Measurements from ENCODE around the gene KDM4B. TPM values are rescaled to one million over a fixed set of nuclear protein-coding genes. Genes with fewer than 3 reads are reported as not detected.

KDM4B gene
- total and polyA plus RNA-seq, 7 donors, result 9.3 to 45.9 (median 29.5) TPM

DNA sequence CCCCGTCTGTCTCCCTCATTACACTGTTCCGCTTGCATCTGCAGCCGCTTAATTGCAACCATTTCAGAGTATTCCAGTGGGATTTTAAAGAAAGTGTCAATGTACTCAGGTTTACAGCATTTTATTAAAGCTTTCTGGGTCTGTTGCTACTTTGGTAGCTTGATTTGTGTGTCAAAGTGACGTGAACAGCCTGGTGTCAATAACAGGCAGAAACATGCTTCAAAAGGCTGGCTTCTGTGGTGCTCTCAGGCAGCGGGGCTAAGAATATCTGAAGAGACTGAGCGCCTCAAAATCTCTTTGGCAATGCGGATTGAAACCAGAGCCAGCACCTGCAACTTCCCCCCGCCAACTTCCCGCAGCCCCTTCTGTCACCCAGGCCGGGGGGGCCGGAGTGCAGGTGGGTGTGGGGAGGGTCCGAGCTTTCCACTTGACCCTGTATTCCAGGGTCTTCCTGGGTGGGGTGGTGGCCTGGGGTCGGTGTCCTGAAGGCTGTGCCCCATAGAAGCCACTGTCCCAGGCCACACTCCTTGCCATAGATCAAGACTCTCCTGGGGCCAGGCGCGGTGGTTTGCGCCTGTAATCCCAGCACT lies 81.2 kb downstream of the KDM4B start:
- no peak for DNase-seq
- 66 to 81% (median 80%) methylated on average over 16 of the region's 16 CpGs for WGBS, 3 donors
- intact Hi-C loops (cut with DNase I), result loop anchor here in 1 of 2 donors (10.0 kb wide), 1 partner anchor 525 kb away; no protein-coding TSS in a partner anchor

DNA sequence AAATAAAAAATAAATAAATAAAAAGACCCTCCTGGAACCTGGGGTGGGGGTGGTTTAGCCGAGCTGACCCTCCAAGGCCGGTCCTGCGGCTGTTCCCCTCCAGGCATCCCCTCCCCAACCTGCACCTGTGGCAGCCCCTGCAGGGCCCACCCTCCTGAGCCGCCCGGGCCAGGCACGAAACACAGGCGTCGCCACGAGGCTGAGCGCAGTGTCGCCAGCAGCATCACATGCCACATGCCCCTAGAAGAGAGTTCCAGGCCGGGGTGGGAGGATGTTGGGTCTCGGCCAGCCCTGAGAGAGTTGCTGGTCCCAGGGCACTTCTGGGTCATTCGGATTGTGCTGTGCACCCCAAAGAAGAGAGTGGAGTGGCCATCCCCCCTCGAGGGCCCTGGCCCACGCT lies 82.0 kb downstream of the KDM4B start:
- ATAC-seq, result no peak
- WGBS, 3 donors, result 87 to 89% (median 89%) methylated on average over 15 to 16 of the region's 16 CpGs
- Histone ChIP-seq H3K4me1 (peaks cover 38% of the 10 kb centered on the region), H3K27me3 (ENCODE audit: insufficient read depth in 3 of 3, low read length in 2 of 3) (no peaks in the 10 kb centered on the region), H3K27ac (no peak overlapping the region), H3K4me3 (no peak overlapping the region), H3K9me3 (no peaks in the 10 kb centered on the region), H3K36me3 (ENCODE audit: insufficient read depth in 1 of 2, low read depth in 1 of 2) (peaks cover 0 to 25% of the 10 kb centered on the region in 2 donors)
- TF ChIP-seq, protein P1, sequence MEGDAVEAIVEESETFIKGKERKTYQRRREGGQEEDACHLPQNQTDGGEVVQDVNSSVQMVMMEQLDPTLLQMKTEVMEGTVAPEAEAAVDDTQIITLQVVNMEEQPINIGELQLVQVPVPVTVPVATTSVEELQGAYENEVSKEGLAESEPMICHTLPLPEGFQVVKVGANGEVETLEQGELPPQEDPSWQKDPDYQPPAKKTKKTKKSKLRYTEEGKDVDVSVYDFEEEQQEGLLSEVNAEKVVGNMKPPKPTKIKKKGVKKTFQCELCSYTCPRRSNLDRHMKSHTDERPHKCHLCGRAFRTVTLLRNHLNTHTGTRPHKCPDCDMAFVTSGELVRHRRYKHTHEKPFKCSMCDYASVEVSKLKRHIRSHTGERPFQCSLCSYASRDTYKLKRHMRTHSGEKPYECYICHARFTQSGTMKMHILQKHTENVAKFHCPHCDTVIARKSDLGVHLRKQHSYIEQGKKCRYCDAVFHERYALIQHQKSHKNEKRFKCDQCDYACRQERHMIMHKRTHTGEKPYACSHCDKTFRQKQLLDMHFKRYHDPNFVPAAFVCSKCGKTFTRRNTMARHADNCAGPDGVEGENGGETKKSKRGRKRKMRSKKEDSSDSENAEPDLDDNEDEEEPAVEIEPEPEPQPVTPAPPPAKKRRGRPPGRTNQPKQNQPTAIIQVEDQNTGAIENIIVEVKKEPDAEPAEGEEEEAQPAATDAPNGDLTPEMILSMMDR (IDR thresholded peaks at IDR 0.05), result no peak
- DNase-seq, result no peak
- intact Hi-C loops (cut with DNase I), result loop anchor here in 1 of 2 donors (10.0 kb wide), 1 partner anchor 524 kb away; no protein-coding TSS in a partner anchor

More for the DNA sequence above, 81.2 kb downstream of the KDM4B start:
- Histone ChIP-seq H3K4me1 (peaks cover 39% of the 10 kb centered on the region), H3K9me3 (no peaks in the 10 kb centered on the region), H3K27ac (no peak overlapping the region), H3K36me3 (ENCODE audit: insufficient read depth in 1 of 2, low read depth in 1 of 2) (peaks cover 0 to 25% of the 10 kb centered on the region in 2 donors), H3K27me3 (ENCODE audit: insufficient read depth in 3 of 3, low read length in 2 of 3) (no peaks in the 10 kb centered on the region), H3K4me3 (no peak overlapping the region)
- TF ChIP-seq, protein P1 (IDR thresholded peaks at IDR 0.05), result no peak
- no peak for ATAC-seq

DNA sequence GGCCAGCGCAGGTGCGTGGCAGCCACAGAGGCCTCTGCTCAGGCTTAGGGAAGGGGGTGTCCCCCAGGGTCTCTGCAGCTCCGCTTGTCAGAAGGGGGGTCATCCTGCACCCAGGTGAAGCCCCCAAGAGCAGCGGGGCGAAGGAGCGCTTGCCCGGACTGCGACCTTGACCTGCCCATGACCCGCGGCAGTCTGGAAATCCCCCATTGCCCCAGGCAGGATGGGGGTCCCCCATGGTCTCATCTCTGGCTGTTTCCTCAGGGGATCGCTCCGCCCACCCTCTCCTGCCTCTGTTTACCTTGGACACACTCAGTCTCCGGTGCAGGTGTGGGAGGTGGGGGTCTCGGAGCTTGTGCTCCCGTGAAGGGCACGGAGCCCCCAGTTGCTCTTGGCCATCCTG lies 82.7 kb downstream of the KDM4B start:
- Histone ChIP-seq H3K27me3 (ENCODE audit: insufficient read depth in 3 of 3, low read length in 2 of 3) (no peaks in the 10 kb centered on the region), H3K36me3 (ENCODE audit: insufficient read depth in 1 of 2, low read depth in 1 of 2) (peaks cover 0 to 25% of the 10 kb centered on the region in 2 donors), H3K9me3 (no peaks in the 10 kb centered on the region), H3K4me1 (peaks cover 31% of the 10 kb centered on the region), H3K4me3 (no peak overlapping the region), H3K27ac (no peak overlapping the region)
- 91 to 95% (median 93%) methylated on average over 11 to 16 of the region's 16 CpGs for WGBS, 3 donors
- DNase-seq (no peak), ATAC-seq (no peak)
- TF ChIP-seq, protein P1 (IDR thresholded peaks at IDR 0.05), result no peak
- intact Hi-C loops (cut with DNase I), result loop anchor here in 1 of 2 donors (10.0 kb wide), 1 partner anchor 523 kb away; no protein-coding TSS in a partner anchor

DNA sequence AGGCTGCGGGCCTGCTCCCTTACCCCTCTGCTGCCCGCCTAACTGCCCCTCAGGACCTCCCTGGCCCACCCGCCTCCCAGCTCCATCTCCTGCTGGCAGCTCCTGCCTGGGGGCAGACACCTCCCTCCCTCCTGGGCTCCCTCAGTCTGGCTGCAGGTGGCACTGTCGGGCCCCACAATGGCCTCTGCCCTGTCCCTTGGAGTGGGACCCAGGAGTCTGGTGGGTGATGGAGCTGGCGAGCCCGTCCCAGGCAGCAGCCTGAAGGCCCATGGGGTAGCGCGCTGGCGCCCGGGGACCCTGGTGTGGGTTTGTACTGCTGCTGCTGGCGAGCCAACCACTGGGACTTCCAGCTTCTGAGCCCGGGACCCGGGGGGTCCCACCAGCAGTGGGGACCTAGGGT lies 83.6 kb downstream of the KDM4B start:
- no peak for DNase-seq
- Histone ChIP-seq H3K9me3 (no peaks in the 10 kb centered on the region), H3K36me3 (ENCODE audit: insufficient read depth in 1 of 2, low read depth in 1 of 2) (peaks cover 0 to 22% of the 10 kb centered on the region in 2 donors), H3K4me3 (no peak overlapping the region), H3K27ac (no peak overlapping the region), H3K4me1 (peaks cover 24% of the 10 kb centered on the region), H3K27me3 (ENCODE audit: insufficient read depth in 3 of 3, low read length in 2 of 3) (no peaks in the 10 kb centered on the region)
- intact Hi-C loops (cut with DNase I), result loop anchor here in 1 of 2 donors (10.0 kb wide), 1 partner anchor 522 kb away; no protein-coding TSS in a partner anchor
- WGBS, 3 donors, result 95 to 96% (median 96%) methylated on average over 11 to 13 of the region's 13 CpGs
- TF ChIP-seq, protein P1 (IDR thresholded peaks at IDR 0.05), result no peak
- ATAC-seq, result no peak

All from psoas muscle (tissue), 8 donors.